Measurements from ENCODE around the gene OR2V1.

GRCh38 chr5:181145133-181145532, 14.2 kb upstream of the OR2V1 start:
- no peak for TF ChIP-seq CTCF (conservative IDR thresholded peaks at IDR 0.05; ENCODE audit: low read depth, low read length)
- TF ChIP-seq BHLHE40 (IDR thresholded peaks at IDR 0.05; ENCODE audit: low read depth, low read length) = no peak
- no peak for TF ChIP-seq RAD21 (IDR thresholded peaks at IDR 0.05; ENCODE audit: low read length)
- no peak for TF ChIP-seq POLR2A (IDR thresholded peaks at IDR 0.05; ENCODE audit: low read depth, low read length)
- no peak for TF ChIP-seq RCOR1 (IDR thresholded peaks at IDR 0.05; ENCODE audit: insufficient replicate concordance, low read length)
- no peak for TF ChIP-seq RFX5 (IDR thresholded peaks at IDR 0.05; ENCODE audit: low read depth, low read length)
- no peak for TF ChIP-seq MXI1 (IDR thresholded peaks at IDR 0.05; ENCODE audit: borderline replicate concordance, low read depth, low read length)
- no peak for TF ChIP-seq SMC3 (IDR thresholded peaks at IDR 0.05; ENCODE audit: low read depth, low read length)
- no peak for TF ChIP-seq USF2 (IDR thresholded peaks at IDR 0.05; ENCODE audit: low read depth, low read length)
- TF ChIP-seq FOS (IDR thresholded peaks at IDR 0.05; ENCODE audit: low read depth, low read length) = no peak
- no peak for TF ChIP-seq ELK1 (IDR thresholded peaks at IDR 0.05; ENCODE audit: borderline replicate concordance, low read depth, low read length)
- TF ChIP-seq CEBPB (IDR thresholded peaks at IDR 0.05; ENCODE audit: low read depth, low read length) = no peak
